SHP77 (cell line): Measurements from ENCODE around the gene AP2B1.
A peak's percentile ranks its signal among the peaks of the same experiment; 100 is the strongest.
"Not testable (repeated sequence)": the region's sequence is repeated elsewhere in the genome, so short reads cannot be mapped to it uniquely, and the experiment has no call there.

Experiments used
- DNase-seq, 2 experiments: peaks; one replicate each; lab custom pipeline; 2025; lab: John Stamatoyannopoulos, UW

Gene AP2B1

DNA sequence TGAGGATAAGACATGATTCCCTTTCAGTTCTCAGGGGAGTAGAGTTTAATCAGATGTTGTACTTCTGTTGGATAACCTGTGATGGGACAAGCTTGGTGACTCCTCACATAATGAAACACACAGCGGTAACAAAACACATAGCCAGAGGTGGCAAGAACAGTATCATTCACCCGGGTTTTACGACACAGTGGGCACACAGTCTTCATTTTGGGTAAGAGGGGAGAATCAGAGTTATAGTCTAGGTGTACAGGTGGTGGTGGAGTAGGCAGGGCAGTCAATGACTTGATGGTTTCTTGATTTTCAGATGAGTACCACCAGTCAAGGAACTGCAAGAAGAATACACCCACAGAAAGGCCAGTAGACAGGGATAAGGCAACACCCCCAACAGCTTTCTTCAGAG is 11.4 kb upstream of the AP2B1 start:
- DNase-seq = no peak

DNA sequence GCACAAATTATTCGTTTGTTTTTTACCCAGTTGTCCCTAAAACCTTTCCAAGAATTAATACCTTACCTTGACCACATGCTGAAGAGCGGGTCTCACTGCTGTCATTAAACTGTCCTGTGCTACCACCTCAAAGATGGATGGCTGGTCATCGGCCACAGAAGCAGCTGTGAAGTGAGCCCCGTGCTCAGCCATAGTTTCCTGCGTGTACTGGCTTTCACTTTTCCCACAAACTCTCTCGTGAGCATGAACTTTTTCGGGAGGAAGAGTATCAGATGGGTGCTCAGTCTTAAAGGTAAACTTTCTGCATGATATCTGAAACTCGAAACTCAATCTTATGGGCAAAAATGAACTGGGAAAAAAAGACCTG is 9.3 kb upstream of the AP2B1 start:
- DNase-seq = no peak

DNA sequence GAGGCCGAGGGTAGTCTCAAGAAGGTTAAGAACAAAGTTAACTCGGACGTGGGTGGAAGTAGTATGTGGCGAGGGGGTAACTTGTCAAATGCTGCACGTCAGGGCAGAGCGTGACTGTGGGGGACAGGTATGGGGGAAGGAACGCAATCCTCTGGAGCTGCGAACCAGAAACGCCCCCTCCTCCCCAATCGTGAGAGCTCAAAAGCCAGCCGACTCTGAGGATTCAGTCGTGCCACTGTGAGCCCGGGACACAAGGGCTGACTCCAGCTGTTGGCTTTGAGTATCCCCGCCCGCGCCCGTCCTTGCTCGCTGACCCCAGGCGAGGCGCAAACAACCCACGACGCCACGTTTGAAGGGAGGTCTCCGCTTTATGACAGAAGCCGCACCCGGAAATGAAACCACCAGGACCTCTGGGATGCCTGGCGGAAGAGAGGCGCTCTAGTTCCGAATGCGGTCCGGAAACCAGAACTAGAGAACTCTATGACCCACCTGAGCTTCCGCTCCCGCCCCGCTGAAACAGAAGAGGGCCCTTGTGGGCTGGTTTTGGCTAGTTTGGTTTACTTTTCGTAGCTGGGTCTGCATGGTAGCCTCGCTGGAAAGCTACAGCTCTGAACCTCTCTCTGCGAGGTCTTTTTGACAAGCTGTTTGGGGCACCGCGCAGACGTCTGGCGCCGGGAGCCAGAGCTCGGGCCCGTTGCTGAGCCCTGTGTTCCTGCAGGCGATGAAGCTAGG is 8.8 kb upstream of the AP2B1 start, which contains the start of gene PEX12:
TSS of gene PEX12 (minus strand) at position 375 of the 732 bp plus-strand sequence. CDS start 550 bp downstream, outside the sequence.
- DNase-seq = peak; percentile 92

DNA sequence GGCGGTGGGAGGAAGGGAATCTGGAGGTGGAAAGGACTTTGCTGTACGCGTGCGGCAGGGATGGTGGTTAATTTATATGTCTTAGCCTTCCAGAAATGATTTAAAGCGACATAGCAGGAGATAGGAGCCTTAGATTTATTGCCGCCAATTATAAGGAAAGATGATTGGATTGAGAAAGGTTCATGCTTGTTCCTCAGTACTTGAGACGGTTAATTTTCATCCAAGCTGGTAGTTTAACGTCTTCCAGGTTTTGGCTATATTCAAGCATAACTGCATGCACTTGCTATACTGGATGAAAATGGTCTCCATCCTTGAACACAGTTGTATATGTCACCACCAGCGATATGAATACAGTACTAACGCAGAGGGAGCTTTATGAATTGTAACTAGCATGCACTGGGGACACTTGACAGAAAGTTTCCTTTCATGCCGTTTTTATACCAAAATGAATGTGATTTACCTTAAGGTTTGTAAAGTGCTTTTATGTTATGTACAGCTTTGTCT is 8.1 kb upstream of the AP2B1 start:
- no peak for DNase-seq

DNA sequence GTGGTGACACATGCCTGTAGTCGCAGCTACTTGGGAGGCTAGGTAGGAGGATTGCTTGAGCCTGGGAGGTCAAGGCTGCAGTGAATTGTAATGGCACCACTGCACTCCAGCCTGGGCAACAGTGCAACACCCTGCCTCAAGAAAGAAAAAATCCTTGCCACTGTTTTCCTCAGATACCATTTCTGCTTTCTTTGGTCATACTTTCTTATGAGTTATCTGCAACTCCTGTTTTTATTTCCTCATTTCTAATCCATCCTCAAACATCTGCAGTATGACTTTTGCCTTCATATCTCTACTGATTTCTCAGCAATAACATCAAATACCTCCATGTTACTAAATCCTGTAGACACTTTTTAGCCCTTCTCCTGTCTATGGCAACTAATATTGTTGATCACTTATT is 3.1 kb upstream of the AP2B1 start:
- no peak for DNase-seq

DNA sequence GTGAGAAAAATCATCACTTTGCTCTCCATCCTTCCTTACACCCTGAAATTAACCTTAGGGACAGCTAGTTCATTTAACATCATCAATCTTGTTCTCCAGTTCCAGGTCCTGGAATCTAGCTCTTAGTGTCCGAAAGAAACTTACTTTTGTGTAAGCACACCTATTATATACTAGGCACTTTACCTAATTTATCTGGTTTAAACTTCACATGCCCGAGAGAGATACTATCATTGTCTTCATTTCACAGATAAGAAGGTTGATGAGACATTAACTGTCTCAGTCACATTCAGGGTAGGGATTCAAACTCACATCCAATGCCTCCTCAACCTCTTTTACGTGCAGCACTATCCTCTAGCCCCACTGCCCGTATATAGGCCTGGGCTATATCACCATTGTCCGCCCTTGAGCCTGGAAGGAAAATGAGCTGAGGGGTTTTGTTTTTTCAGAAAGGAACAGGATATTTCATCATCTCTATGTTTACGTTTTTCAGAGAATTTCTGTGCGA is 501 bp upstream of the AP2B1 start:
- DNase-seq = no peak

DNA sequence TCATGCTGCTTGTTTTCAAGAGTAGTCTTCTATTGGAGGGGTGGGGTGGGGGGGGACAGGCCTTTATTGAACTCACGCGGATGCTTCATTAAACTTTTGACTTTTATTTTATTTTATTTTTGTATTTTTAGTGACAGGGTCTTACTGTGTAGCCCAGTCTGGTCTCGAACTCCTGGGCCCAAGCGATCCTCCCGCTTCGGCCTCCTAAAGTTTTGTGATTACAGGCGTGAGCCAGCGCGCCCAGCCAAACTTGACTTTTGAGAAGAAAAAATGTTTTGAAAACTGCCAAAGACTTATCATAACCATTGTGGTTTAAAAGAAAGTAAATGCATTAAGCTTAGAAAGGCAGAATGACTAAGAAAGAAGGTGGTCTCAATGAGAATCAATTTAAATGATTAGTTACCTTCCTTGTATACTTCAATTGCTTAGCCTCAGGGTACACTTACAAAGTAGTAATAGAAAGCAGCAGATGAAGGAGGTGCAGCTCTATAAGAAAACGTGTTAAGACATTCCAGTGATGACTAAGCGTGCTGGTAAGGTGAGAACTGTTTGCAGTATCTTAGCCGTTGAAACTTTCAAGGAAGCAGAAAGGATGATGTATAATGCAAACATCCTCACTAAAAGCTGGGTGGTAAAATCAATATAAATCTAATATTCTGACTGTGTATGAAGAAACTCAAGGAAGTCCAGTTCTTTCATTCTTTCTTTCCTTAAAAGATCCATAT is 1.2 kb downstream of the AP2B1 start:
- no peak for DNase-seq

DNA sequence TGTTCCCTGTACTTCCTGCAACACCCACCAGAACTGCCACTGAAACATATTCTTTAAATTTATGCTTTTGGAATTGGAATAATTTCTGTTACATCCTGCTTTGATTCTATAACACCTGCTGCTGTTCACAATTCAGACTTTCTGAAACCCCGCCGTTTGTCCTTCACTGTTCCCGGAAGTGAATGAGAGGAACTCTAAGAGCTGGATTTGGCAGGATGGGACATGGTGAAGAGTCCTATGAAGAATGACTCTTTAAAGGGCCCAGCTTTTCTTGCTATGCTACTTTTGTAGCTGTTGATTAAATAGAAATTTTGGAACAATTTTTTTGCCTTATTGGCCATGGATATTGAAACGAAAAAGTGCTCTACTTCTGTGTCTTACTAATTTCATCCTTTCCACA is 8.9 kb downstream of the AP2B1 start:
- no peak for DNase-seq

DNA sequence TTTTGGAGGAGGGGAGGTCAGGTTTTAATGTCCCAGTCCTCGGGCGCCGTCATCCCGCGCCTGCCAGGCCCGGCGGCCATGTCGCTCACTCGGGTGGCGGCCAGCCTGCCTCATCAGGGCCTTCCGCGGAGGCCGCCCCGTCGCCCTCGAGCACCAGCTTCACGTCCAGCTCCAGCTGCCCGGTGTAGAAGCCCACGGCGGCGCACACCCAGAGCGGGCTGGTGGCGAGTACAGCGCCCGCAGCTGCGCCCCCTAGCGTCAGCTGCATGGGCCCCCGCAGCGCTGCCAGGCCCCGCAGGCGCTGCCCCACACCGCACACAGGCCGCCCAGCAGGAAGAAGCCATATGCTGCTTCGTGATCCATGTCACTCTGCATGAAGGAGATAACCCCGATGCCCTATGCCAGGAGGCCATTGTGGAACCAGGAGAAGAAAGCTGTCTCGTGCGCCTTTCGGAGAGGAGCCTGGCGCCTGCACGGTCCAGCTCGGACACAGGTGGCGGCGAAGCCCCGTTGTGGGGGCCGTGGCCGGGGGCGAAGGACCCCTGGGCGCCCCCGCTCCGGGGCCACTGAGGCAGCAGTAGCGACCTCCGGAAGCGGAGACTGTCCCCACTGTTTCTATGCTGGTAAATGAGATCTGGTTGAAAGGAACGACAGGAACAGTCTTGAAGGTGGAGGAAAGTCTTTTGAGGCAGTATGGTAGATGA is 9.6 kb downstream of the AP2B1 start:
- DNase-seq = no peak

DNA sequence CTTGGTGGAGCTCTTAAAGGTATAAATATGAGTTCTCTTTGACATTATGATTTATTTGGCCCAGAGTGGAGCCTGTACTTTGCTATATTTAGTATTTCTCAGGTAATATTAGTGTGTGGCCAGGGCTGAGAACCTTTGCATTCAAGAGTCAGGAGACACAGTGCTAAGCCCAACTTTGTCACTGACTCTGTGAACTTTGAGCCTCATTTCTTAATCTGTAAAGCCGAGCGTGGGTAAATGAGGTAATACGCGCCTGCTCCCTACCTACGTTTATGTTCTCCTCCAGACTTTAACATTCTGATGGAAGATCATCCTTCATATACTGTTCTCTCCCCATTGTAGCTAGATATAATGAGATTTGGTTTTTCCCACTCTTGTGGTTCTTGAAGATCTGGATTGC is 10.5 kb downstream of the AP2B1 start:
- DNase-seq = no peak

DNA sequence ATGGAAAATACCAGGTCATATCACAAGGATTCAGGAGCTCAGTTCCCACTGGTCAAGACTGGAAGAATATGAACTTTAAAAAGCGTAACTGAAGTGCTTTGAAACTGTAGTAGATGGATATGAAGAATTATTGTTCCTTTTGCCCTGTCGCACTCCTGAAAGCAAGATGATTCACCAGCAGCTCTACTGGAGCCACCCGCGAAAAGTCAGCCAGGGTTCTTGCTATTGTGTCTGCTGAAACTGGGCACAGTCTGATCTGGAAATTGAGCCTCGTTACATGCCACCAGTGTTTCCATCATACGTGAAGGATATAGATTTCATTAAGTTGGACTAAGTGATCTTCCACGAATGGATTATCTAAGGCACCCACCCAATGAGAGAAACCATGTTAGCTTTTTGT is 16.6 kb downstream of the AP2B1 start:
- no peak for DNase-seq

DNA sequence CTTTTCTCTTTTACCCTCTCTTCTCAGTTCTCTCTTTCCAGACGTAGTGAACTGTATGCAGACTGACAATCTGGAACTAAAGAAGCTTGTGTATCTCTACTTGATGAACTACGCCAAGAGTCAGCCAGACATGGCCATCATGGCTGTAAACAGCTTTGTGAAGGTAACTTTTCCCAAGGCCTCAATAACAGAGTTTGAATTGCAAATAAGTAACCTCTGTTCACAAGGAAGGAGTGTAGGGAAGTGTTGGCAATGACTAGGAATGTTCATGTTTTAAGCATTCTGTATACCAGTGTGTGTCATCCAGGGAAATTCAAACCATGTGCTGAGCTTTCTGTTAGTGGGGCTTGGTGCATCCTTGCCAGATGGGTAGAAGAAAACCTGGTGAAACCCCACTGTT is 18.6 kb downstream of the AP2B1 start:
- no peak for DNase-seq

DNA sequence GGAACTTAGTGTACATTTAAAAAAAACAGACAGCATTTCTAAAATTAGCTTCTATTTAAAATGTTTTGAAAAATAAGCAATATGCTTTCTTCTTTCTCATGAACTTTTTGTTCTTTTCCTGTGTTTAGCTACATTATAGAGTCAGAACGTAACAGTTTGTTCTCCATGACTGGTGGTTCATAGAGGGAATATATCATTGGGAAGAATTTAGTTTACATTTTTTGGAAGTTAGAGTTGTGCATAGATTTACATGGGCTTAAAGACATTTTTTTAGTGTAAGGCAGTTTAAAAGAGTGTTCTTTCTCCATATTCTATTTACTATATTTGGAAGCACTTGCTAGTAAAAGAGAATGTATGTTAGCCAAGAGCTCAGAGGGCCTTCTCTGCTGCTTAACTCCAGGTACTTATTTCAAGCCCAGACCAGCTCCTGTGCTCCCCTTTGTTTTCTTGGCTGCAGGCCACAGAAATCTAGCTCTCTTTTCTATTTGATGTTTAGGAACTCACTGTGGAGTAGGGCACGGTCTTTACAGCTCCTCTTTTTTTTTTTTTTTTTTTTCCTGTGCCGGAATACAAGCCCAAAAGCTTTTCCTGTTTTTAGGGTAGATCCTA is 20.2 kb downstream of the AP2B1 start:
- DNase-seq = no peak

DNA sequence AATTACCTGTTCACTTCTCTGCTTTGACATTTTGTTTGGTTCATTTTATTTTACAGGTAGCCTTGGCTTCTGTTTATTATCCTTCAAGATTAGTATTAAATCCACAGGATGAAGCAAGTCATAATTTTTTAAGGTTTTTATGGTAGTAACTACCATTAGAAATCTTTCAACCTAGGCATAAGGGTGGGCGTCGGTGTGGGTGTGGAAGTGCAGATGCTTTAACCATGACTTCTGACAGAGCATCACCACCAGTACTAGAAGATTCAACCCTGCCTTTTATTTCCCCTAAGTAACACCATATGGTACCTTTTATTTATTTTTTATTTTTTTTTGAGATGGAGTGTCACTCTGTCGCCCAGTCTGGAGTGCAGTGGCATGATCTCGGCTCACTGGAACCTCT is 22.7 kb downstream of the AP2B1 start:
- no peak for DNase-seq

DNA sequence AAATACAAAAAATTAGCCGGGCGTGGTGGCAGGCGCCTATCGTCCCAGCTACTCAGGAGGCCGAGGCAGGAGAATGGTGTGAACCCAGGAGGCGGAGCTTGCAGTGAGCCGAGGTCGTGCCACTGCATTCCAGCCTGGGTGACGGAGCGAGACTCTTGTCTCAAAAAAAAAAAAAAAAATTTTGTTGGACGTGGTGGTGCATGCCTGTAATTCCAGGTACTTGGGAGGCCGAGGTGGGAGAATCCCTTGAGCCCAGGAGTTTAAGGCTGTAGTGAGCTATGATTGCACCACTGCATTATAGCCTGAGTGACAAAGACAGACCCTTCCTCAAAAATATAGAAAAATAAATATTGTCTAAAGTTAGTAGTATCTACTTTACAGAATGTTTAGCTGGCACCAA is 23.6 kb downstream of the AP2B1 start:
- DNase-seq = not testable (repeated sequence)

DNA sequence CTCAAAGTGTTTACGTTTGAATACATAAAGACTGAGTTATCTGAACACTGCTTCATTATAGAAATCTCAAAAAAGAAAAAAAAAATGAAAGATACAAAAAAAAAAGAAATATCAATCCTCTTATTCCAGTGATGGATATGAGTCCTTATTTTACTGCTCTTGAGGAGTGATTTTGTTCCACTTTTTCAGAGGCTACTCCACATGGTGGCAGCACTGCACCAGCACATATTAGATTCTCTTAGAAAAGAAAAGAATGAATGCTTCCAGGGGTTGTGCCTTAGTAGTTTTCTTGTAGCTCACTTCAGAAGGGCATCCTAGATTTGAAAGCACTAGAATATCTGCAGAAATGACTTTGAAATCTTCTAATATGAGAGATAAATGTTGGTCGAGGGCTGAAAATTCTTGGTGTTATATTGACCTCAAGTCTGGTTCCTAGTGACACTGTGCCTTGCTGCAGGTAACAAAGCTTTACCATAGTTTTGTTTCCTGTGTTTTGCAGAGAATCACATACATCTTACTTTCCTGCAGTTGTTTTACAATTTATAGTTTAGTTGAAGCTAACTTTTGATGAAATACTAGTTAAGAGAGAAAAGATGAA is 25.9 kb downstream of the AP2B1 start:
- DNase-seq = peak; percentile 41

DNA sequence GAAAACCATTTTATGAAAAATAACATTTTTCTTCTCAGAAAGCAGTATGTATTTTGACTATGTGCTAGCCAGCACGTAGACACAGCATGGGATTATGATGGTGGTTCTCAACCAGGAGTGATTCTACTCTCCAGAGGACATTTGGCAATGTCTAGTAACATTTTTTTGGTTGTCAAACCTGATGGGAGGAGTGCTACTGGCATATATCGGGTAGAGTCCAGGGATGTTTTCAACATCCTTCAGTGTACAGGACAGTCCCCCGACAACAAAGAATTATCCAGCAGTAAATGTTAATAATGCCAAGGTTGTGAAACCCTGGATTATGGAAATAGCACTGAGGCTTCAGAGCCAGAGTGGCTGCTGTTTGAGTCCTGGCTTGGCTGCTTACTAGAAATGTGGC is 27.7 kb downstream of the AP2B1 start:
- DNase-seq = no peak

DNA sequence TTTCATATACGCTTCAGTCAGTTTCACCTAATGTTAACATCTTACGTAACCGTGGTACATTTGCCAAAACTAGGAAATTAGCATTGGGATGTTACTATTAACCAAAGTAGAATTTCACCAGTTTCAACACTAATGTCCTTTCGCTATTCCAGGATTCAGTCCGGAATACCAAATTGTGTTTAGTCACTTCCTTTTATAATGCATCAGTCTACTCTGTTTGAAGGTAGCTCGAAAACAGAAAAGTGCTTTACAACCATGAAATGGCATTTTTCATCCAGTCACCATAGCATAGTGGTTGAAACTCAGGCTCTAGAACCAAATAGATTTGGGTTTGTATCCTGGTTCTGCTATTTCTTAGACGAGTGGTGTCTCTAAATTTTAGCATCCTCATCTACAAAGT is 29.4 kb downstream of the AP2B1 start:
- no peak for DNase-seq

DNA sequence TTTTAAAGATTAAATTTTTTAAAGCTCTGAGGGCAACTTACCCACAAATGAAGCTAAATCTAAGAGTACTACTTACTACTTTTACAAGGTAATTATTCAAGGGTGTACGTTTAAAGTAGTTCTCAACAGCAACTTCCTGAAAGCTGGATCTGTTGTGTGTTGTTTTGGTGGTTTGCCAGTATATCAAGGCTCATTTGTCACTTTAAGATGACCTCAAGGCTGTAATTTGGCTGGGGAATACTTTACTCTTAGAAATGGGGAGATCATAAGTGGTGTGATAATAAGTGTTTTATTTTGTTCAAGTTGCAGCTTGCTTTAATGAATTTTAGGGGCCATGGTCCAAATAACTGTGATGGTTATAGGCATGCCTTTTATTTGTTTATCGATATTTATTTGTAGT is 30.4 kb downstream of the AP2B1 start:
- no peak for DNase-seq

DNA sequence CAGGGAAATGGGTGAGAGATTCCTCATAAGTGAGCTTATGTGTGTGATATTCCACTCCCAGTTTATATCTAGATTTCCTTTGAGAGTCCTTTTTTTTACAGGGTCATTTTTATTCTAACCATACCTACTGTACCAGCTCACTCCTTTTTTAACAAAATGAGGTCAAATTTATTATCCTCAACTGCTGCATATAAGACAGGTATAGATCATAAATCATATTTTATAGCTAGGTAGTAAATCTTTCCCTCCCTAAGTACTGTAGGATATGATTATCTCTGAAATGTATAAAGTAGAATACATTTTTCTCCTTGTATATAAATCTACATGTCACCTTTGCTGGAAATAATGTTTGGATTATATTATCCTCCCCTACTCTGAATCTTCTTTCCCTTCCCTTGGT is 31.5 kb downstream of the AP2B1 start:
- DNase-seq = no peak

DNA sequence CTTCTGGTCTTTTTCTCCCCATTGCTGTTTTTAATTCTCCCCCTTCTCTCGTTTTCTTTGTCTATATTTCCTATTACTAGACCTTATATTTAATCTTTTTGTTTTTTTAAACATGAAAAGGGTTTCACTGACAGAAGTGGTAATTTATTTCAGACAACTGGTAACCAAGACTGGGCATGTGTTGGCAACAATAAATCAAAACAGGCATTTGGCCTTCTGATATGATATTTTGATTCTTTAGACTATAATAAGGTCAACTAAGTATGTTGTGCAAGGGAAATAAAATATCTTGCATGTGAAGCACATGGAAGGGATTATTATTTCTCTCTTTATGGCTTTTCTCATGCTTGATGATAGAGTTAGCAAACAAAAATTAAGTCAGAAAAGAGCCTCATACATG is 34.6 kb downstream of the AP2B1 start:
- no peak for DNase-seq

DNA sequence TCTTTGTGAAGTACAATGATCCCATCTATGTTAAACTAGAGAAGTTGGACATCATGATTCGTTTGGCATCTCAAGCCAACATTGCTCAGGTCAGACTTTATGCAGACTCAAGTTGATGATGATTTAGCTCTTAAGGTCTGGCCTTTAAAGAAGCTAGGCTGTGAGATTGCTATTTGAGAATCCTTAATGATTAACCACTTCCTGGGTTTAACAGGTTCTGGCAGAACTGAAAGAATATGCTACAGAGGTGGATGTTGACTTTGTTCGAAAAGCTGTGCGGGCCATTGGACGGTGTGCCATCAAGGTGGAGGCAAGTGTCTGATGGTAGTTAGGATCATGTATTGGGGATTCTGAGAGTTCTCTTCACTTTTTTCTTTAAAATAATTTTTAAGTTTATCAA is 40.3 kb downstream of the AP2B1 start:
- DNase-seq = no peak
